Ovary (tissue), 9 donors: Measurements from ENCODE around the gene LRP8. TPM values are rescaled to one million over a fixed set of nuclear protein-coding genes. Genes with fewer than 3 reads are reported as not detected.

ENCODE experiments used
- DNase-seq, 5 donors: peaks; one replicate each; pipeline ENCODE4 v3.0.0-alpha.2; 2019 to 2020
- H3K27ac ChIP-seq, 2 donors: fragments of 200-600 bp; one replicate each; pipeline versions ENCODE4 v1.5.1 to v1.8.0; 2019 to 2022
- H3K27me3 ChIP-seq: fragments of 200-600 bp; one replicate; pipeline ENCODE4 v1.8.0; 2022
- H3K36me3 ChIP-seq: fragments of 200-600 bp; sonication (generic); one replicate; pipeline ENCODE4 v1.5.1; 2019
- H3K4me1 ChIP-seq: one replicate; pipeline ENCODE4 v1.8.1; 2013; ENCODE audit warnings: mild to moderate bottlenecking, moderate library complexity; ENCODE audit not compliant: insufficient read depth
- H3K4me3 ChIP-seq: fragments of 200-600 bp; sonication (generic); one replicate; pipeline ENCODE4 v1.5.1; 2017
- H3K9me3 ChIP-seq, 2 donors: fragments of 200-600 bp in 1 of 2; sonication (generic) in 1 of 2; one replicate each; pipeline versions ENCODE4 v1.5.1 to v1.8.1; 2013 to 2019; ENCODE audit warnings: mild to moderate bottlenecking in 1 of 2, moderate library complexity in 1 of 2
- CTCF ChIP-seq, 3 donors: fragments of 450-650 bp in 2 of 3; fragments of 200-600 bp in 1 of 3; IDR thresholded peaks; one replicate each; pipeline versions ENCODE4 v1.5.1 to v1.8.0; 2016 to 2022; ENCODE audit warnings: antibody characterized with exemption in 3 of 3, mild to moderate bottlenecking in 1 of 3
- EP300 ChIP-seq: sonication (generic); formaldehyde crosslinking; IDR thresholded peaks from one replicate; pipeline ENCODE4 v1.6.1; 2017; ENCODE audit warnings: antibody characterized with exemption
- POLR2A ChIP-seq: fragments of 450-650 bp; IDR thresholded peaks from one replicate; pipeline ENCODE4 v1.6.1; 2017; ENCODE audit warnings: antibody characterized with exemption, mild to moderate bottlenecking, moderate library complexity
- WGBS, 3 donors: extraction: QIAGEN DNeasy Blood & Tissue Kit in 1 of 3; methylation state at CpG; one replicate each; pipeline versions ENCODE4 v1.1.5 to v1.1.7; 2013 to 2017; 5-methylcytosine and 5-hydroxymethylcytosine counted together
- intact Hi-C, 4 donors: fragments of 100-400 bp; cut with DNase I; formaldehyde crosslinking; loops; one replicate each; pipeline versions ENCODE4 v1.11.0 to v1.15.1; 2022 to 2023
- polyA plus RNA-seq, 2 donors: library from polyadenylated mRNA; stranded (reverse); fragments of 200-250 nt in 1 of 2; fragments of 350-450 nt in 1 of 2; fragmentation: Illumina TruSeq in 1 of 2; extraction: RNeasy Lipid Tissue Mini Kit (QIAGEN cat#74804) in 1 of 2; gene quantifications; one replicate each; pipeline ENCODE4 v1.2.3, GENCODE V29; 2013 to 2014
- total RNA-seq, 7 donors: library from RNA; depleted of rRNA in 2 of 7; stranded (reverse); fragments of >200 nt in 2 of 7; fragmentation: NEBNext Ultra II Directional in 3 of 7; extraction: Animal tissue kit (Norgen Biotek cat#: 25700) in 3 of 7; gene quantifications; one replicate each; pipeline versions ENCODE4 v1.1.0 to v1.2.4, GENCODE V29; 2016 to 2023
- donor health status: DM: no; HTN: no; CAD: no; lungs with moderate emphysema.
- donor health status: DM: no; HTN: no; CAD: no.
- donor health status: Bipolar disorder and iron deficiency.
- donor health status: DM: yes; HTN: yes; CAD: no.
- donor health status: DM: no; HTN: no; CAD: no.
- donor health status: DM: yes; HTN: yes; CAD: no.

The LRP8 gene
- total and polyA plus RNA-seq, 9 donors, result 1.2 to 10.6 (median 2.2) TPM

GRCh38 chr1:53277326-53277725 lies 50.5 kb downstream of the LRP8 start:
- no peaks in the 10 kb centered on the region for H3K9me3 ChIP-seq
- no peak for TF ChIP-seq CTCF (IDR thresholded peaks at IDR 0.05)
- no peak for TF ChIP-seq EP300
- no peak for TF ChIP-seq POLR2A
- 93 to 98% (median 94%) methylated on average over 5 of the region's 5 CpGs for WGBS, 3 donors
- intact Hi-C loops, result loop anchor here in 2 of 4 donors (5.0 to 10.0 kb wide), 2 partner anchors 115 to 477 kb away; no protein-coding TSS in a partner anchor
- H3K4me3 ChIP-seq, result no peak overlapping the region
- H3K4me1 ChIP-seq, result no peaks in the 10 kb centered on the region
- DNase-seq, result no peak
- H3K27me3 ChIP-seq, result no peaks in the 10 kb centered on the region
- H3K36me3 ChIP-seq, result no peaks in the 10 kb centered on the region
- no peak overlapping the region for H3K27ac ChIP-seq

- Histone ChIP-seq H3K9me3 (no peaks in the 10 kb centered on the region), H3K27me3 (no peaks in the 10 kb centered on the region), H3K27ac (no peak overlapping the region), H3K4me3 (no peak overlapping the region), H3K4me1 (no peaks in the 10 kb centered on the region), H3K36me3 (no peaks in the 10 kb centered on the region)
- TF ChIP-seq EP300, result no peak
- TF ChIP-seq POLR2A, result no peak
- no peak for TF ChIP-seq CTCF (IDR thresholded peaks at IDR 0.05)
- no peak for DNase-seq
- intact Hi-C loops, result loop anchor here in 2 of 4 donors (5.0 to 10.0 kb wide), 2 partner anchors 115 to 478 kb away; no protein-coding TSS in a partner anchor
- WGBS, 3 donors, result 86 to 89% (median 88%) methylated on average over 38 to 46 of the region's 46 CpGs
These were observed 51.0 kb downstream of the LRP8 start for GRCh38 chr1:53276902-53277281.

- intact Hi-C loops, result loop anchor here in 2 of 4 donors (5.0 to 10.0 kb wide), 2 partner anchors 116 to 478 kb away; no protein-coding TSS in a partner anchor
These were observed 51.5 kb downstream of the LRP8 start for GRCh38 chr1:53276153-53276901.

GRCh38 chr1:53275566-53275965 lies 52.3 kb downstream of the LRP8 start:
- no peaks in the 10 kb centered on the region for H3K4me1 ChIP-seq
- no peak for DNase-seq
- intact Hi-C loops, result loop anchor here in 3 of 4 donors (2.0 to 10.0 kb wide), 3 partner anchors 115 to 479 kb away; no protein-coding TSS in a partner anchor
- no peak for TF ChIP-seq EP300
- TF ChIP-seq POLR2A, result no peak
- no peak for TF ChIP-seq CTCF (IDR thresholded peaks at IDR 0.05)
- H3K36me3 ChIP-seq, result no peaks in the 10 kb centered on the region
- H3K27me3 ChIP-seq, result no peaks in the 10 kb centered on the region
- WGBS, 3 donors, result 87 to 95% (median 88%) methylated on average over 3 of the region's 3 CpGs
- H3K27ac ChIP-seq, result no peak overlapping the region
- H3K4me3 ChIP-seq, result no peak overlapping the region
- no peaks in the 10 kb centered on the region for H3K9me3 ChIP-seq

More at GRCh38 chr1:53276153-53276901, 51.5 kb downstream of the LRP8 start:
- Histone ChIP-seq H3K27me3 (no peaks in the 10 kb centered on the region), H3K4me1 (no peaks in the 10 kb centered on the region), H3K4me3 (no peak overlapping the region), H3K27ac (no peak overlapping the region), H3K36me3 (no peaks in the 10 kb centered on the region), H3K9me3 (no peaks in the 10 kb centered on the region)
- TF ChIP-seq POLR2A (no peak), EP300 (no peak), CTCF (IDR thresholded peaks at IDR 0.05) (no peak)
- DNase-seq, result no peak
- WGBS, 3 donors, result 86 to 91% (median 91%) methylated on average over 48 of the region's 48 CpGs
